HAP-1 (cell line): ENCODE results near the gene CMIP.

ENCODE experiments used
- DNase-seq, 2 experiments: peaks; one replicate each; pipeline ENCODE4 v3.0.0-alpha.2; 2016 to 2020; ENCODE audit warnings: low spot score in 2 of 2
- H3K27me3 ChIP-seq: fragments of 250-450 bp; sonication (Bioruptor Pico); 2 replicates; pipeline ENCODE4 v1.5.1; 2020; ENCODE audit warnings: low read depth, mild to moderate bottlenecking, moderate library complexity
- H3K36me3 ChIP-seq: fragments of 250-450 bp; sonication (Bioruptor Pico); replicated peaks from 2 replicates; pipeline ENCODE4 v1.5.1; 2020; ENCODE audit warnings: mild to moderate bottlenecking
- H3K4me1 ChIP-seq: fragments of 250-450 bp; sonication (Bioruptor Pico); 2 replicates; pipeline ENCODE4 v1.5.1; 2020; ENCODE audit warnings: mild to moderate bottlenecking
- H3K4me3 ChIP-seq: fragments of 250-450 bp; sonication (Bioruptor Pico); 2 replicates; pipeline ENCODE4 v1.5.1; 2020; ENCODE audit warnings: mild to moderate bottlenecking, moderate library complexity
- H3K9me3 ChIP-seq: fragments of 250-450 bp; sonication (Bioruptor Pico); 2 replicates; pipeline ENCODE4 v1.5.1; 2020; ENCODE audit warnings: mild to moderate bottlenecking, moderate library complexity
- in situ Hi-C: fragments of 300-500 bp; cut with MboI; formaldehyde crosslinking; loops from 3 replicates; pipeline ENCODE4 v1.14.3; 2020; ENCODE audit warnings: low sequenced_read_pairs, inconsistent platforms, mixed read lengths

The CMIP gene

GRCh38 chr16:81456523-81457325 lies 12.1 kb downstream of the CMIP start:
- Histone ChIP-seq H3K4me3 (no peak overlapping the region), H3K4me1 (peaks cover 20% of the 10 kb centered on the region), H3K36me3 (peaks cover 7% of the 10 kb centered on the region), H3K27me3 (no peaks in the 10 kb centered on the region), H3K9me3 (no peaks in the 10 kb centered on the region)
- no peak for DNase-seq
- in situ Hi-C loops = no loop called here

- DNase-seq = peak in 1 of 2 experiments; percentile 29
- no peaks in the 10 kb centered on the region for H3K9me3 ChIP-seq
- H3K36me3 ChIP-seq = peaks cover 7% of the 10 kb centered on the region
- peaks cover 17% of the 10 kb centered on the region for H3K4me1 ChIP-seq
- in situ Hi-C loops = no loop called here
- H3K4me3 ChIP-seq = no peak overlapping the region
- H3K27me3 ChIP-seq = no peaks in the 10 kb centered on the region
These were observed 12.9 kb downstream of the CMIP start for GRCh38 chr16:81457326-81458133.

DNA sequence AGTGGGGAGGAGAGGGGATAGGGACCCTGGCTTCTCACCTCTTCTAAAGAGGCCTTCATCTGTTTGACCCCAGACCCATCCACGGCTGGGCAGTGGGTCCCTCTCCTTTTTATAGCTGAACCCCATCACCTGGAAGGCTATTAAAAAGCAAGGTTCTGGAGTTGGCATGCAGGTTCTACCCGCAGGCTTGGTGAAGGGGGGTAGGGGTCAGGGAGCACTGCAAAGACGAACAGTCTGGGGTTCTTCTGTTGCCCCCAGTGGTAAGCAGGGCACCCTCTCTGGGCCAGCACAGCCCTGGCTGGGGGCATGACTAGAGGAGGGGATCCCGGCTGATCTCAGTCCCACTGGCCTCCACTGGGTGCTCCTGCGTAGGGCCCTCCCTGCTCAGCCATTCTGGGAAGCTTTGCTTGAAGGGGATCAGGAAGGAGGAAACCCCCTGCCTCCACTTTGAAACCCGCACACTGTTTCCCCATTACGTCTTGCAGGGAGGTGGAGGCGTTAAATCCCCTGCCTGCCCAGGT lies 13.6 kb downstream of the CMIP start:
- H3K4me3 ChIP-seq = no peak overlapping the region
- no peaks in the 10 kb centered on the region for H3K9me3 ChIP-seq
- H3K4me1 ChIP-seq = peaks cover 18% of the 10 kb centered on the region
- peaks cover 7% of the 10 kb centered on the region for H3K36me3 ChIP-seq
- no peak for DNase-seq
- no peaks in the 10 kb centered on the region for H3K27me3 ChIP-seq
- in situ Hi-C loops = no loop called here

GRCh38 chr16:81458827-81459598 lies 14.4 kb downstream of the CMIP start:
- H3K4me3 ChIP-seq = no peak overlapping the region
- no peaks in the 10 kb centered on the region for H3K9me3 ChIP-seq
- DNase-seq = no peak
- H3K27me3 ChIP-seq = no peaks in the 10 kb centered on the region
- peaks cover 25% of the 10 kb centered on the region for H3K4me1 ChIP-seq
- in situ Hi-C loops = no loop called here
- H3K36me3 ChIP-seq = peaks cover 7% of the 10 kb centered on the region

DNA sequence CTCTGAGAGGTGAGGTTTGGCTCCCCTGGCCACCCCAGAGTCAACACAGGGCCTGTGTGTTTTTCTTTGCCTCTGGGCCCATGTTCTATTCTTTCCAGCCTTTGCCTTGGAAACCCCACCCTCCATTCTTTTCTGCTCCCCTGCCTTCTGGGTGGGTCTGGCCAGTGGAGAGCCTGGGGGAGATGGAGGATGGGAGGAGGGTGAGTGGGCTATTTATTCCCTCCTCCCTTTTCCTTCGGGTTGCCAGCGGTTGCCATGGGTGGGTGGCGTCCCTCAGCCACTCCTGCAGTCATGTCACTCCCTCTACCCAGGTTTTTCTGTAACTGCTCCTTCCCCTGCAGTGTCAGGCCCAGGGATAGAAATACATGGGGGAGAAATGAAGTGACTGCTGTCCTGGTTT lies 15.5 kb downstream of the CMIP start:
- Histone ChIP-seq H3K9me3 (no peaks in the 10 kb centered on the region), H3K27me3 (no peaks in the 10 kb centered on the region), H3K36me3 (peaks cover 7% of the 10 kb centered on the region), H3K4me1 (peaks cover 27% of the 10 kb centered on the region), H3K4me3 (no peak overlapping the region)
- in situ Hi-C loops = no loop called here
- DNase-seq = no peak

- H3K36me3 ChIP-seq = peaks cover 6% of the 10 kb centered on the region
- in situ Hi-C loops = no loop called here
- H3K9me3 ChIP-seq = no peaks in the 10 kb centered on the region
- peaks cover 27% of the 10 kb centered on the region for H3K4me1 ChIP-seq
- H3K4me3 ChIP-seq = no peak overlapping the region
- no peaks in the 10 kb centered on the region for H3K27me3 ChIP-seq
- DNase-seq = no peak
These were observed 16.6 kb downstream of the CMIP start for GRCh38 chr16:81461243-81461642.

GRCh38 chr16:81461766-81462165 lies 17.2 kb downstream of the CMIP start:
- no peak for DNase-seq
- no peak overlapping the region for H3K4me3 ChIP-seq
- in situ Hi-C loops = no loop called here

GRCh38 chr16:81462683-81463082 lies 18.1 kb downstream of the CMIP start:
- peaks cover 24% of the 10 kb centered on the region for H3K4me1 ChIP-seq

More at GRCh38 chr16:81461766-81462165, 17.2 kb downstream of the CMIP start:
- Histone ChIP-seq H3K9me3 (no peaks in the 10 kb centered on the region), H3K4me1 (peaks cover 27% of the 10 kb centered on the region), H3K36me3 (peaks cover under 1% of the 10 kb centered on the region), H3K27me3 (no peaks in the 10 kb centered on the region)

GRCh38 chr16:81463296-81463890 lies 18.8 kb downstream of the CMIP start:
- no peaks in the 10 kb centered on the region for H3K9me3 ChIP-seq
- DNase-seq = peak; percentile 75 to 86
- peaks cover 21% of the 10 kb centered on the region for H3K4me1 ChIP-seq
- no peak overlapping the region for H3K4me3 ChIP-seq
- no peaks in the 10 kb centered on the region; the same call in none of the 2 replicates for H3K36me3 ChIP-seq
- H3K27me3 ChIP-seq = no peaks in the 10 kb centered on the region
- in situ Hi-C loops = no loop called here

More at GRCh38 chr16:81462683-81463082, 18.1 kb downstream of the CMIP start:
- no peak for DNase-seq
- H3K4me3 ChIP-seq = no peak overlapping the region
- in situ Hi-C loops = no loop called here
- H3K27me3 ChIP-seq = no peaks in the 10 kb centered on the region
- H3K36me3 ChIP-seq = no peaks in the 10 kb centered on the region; the same call in none of the 2 replicates
- H3K9me3 ChIP-seq = no peaks in the 10 kb centered on the region

GRCh38 chr16:81464279-81464678 lies 19.7 kb downstream of the CMIP start:
- Histone ChIP-seq H3K36me3 (no peaks in the 10 kb centered on the region; the same call in none of the 2 replicates), H3K9me3 (no peaks in the 10 kb centered on the region), H3K4me1 (peaks cover 21% of the 10 kb centered on the region), H3K27me3 (no peaks in the 10 kb centered on the region), H3K4me3 (no peak overlapping the region)
- in situ Hi-C loops = no loop called here
- DNase-seq = no peak

DNA sequence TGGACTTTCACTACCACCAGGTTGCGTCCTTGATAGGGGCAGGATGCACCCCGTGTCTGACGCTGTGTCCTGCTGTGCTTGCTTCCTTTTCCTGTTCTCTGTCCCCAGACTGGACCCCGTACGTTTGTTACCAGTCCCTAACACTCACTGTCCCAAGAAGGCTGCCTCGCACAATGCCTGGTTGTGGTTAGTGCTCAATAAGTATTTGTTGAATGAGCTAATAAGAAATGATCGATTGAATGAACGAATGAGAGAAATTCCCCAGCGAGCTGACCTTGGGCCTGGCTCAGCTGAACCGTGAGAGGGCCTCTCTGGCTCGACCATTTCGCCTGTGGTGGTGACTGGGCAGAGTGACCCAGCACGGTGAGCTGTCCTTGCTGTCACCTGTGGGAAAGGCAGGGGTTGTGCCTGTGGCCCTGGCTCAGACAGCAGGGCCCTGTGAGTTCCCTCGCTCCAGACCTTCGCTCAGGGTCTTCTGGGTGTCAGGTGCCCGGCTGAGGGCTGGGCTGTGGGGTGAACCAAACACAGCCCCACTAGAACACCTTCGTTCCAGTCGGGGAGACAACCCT lies 20.9 kb downstream of the CMIP start:
- Histone ChIP-seq H3K4me1 (peaks cover 21% of the 10 kb centered on the region), H3K4me3 (no peak overlapping the region), H3K9me3 (no peaks in the 10 kb centered on the region), H3K27me3 (no peaks in the 10 kb centered on the region), H3K36me3 (no peaks in the 10 kb centered on the region; the same call in none of the 2 replicates)
- in situ Hi-C loops = no loop called here
- no peak for DNase-seq

DNA sequence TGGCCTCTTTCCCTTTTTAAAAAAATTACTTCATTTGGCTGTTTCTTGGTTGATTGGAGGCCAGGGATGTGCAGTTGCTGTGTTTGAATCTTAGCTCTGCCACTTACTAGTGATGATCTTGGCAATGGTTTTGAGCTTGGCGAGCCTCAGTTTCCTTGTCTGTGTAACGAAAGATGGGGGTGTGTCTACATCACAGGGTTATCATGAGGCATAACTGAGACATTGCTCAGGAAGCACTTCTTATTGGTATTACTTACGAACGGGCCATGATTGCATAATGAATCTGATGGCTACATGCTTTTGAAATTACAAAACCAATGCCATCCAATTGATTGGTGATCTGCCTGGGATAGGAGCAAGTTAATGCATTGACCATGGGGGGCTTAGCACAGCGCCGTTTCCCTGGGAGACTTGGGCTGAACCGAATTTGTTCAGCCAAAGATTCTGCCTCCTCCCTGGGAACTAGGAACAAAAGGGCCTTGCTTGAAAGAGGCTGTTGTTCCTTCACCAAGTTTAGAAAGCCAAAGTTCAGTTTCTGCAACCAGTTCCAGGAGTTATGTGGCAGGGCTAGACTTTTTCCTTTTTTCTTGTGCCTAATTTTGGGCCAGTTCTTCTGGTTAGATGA lies 21.9 kb downstream of the CMIP start:
- Histone ChIP-seq H3K36me3 (peaks cover 5% of the 10 kb centered on the region), H3K9me3 (no peaks in the 10 kb centered on the region), H3K27me3 (no peaks in the 10 kb centered on the region), H3K4me1 (peaks cover 23% of the 10 kb centered on the region), H3K4me3 (no peak overlapping the region)
- DNase-seq = no peak
- in situ Hi-C loops = no loop called here
